WI38 (cell line): Measurements from ENCODE around the gene CBX1.
"Not testable (repeated sequence)": the region's sequence is repeated elsewhere in the genome, so short reads cannot be mapped to it uniquely, and the experiment has no call there.

Experiments used
- H3K4me3 ChIP-seq: 2 replicates; pipeline ENCODE4 v1.5.1; 2011; ENCODE audit warnings: low read depth, mild to moderate bottlenecking, control low read depth, low read length
- TF ChIP-seq, protein P1 (sequence below): IDR thresholded peaks from 2 replicates; pipeline ENCODE4 v1.5.1; 2012; ENCODE audit warnings: low read depth, mild to moderate bottlenecking, control low read depth, low read length

CBX1 gene

DNA sequence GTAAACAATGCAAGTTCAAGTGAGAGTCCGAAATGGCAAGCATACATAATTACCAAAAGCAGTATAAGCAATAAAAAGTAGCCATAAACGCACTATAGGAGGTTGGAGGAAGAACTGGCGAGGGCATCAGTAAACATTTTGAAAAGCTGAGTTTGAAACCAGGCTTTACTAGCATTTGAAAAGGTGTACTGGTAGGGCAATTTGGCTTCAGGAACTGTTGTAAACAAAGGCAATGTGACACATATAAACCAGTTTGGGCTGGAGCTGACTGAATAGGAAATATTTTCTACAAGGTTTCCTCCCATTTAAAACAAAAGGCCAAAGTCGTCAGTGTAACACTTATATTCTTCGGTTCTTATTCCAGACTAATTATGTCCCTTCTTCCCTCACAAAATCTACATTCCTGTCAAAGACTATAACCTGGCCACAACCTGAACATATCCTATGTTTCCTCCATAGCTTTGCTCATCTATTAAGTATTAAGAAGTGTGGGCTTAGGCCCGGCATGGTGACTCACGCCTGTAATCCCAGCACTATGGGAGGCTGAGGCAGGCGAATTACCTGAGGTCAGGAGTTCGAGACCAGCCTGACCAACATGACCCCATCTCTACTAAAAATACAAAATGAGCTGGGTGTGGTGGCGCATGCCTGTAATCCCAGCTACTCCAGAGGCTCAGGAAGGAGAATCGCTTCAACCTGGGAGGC lies 7.8 kb downstream of the CBX1 start:
- TF ChIP-seq, protein P1, sequence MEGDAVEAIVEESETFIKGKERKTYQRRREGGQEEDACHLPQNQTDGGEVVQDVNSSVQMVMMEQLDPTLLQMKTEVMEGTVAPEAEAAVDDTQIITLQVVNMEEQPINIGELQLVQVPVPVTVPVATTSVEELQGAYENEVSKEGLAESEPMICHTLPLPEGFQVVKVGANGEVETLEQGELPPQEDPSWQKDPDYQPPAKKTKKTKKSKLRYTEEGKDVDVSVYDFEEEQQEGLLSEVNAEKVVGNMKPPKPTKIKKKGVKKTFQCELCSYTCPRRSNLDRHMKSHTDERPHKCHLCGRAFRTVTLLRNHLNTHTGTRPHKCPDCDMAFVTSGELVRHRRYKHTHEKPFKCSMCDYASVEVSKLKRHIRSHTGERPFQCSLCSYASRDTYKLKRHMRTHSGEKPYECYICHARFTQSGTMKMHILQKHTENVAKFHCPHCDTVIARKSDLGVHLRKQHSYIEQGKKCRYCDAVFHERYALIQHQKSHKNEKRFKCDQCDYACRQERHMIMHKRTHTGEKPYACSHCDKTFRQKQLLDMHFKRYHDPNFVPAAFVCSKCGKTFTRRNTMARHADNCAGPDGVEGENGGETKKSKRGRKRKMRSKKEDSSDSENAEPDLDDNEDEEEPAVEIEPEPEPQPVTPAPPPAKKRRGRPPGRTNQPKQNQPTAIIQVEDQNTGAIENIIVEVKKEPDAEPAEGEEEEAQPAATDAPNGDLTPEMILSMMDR: no peak
- H3K4me3 ChIP-seq: no peak overlapping the region

GRCh38 chr17:48084932-48085331 lies 16.3 kb downstream of the CBX1 start:
- H3K4me3 ChIP-seq: no peak overlapping the region
- TF ChIP-seq, protein P1: no peak

DNA sequence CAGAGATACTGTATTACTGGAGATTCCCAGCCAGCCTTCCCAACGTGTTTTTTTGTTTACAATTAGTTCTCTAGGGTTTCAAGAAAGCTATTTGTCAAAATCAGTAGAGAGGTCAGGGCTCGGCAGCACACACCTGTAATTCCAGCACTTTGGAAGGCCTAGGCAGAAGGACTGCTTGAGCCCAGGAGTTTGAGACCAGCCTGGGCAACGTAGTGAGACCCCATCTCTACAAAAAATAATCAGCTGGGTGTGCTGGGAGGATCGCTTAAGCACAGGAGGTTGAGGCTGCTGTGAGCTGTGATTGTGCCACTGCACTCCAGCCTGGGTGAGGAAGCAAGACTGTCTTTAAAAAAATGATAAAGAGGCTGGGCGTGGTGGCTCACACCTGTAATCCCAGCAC lies 19.4 kb downstream of the CBX1 start:
- TF ChIP-seq, protein P1: no peak
- H3K4me3 ChIP-seq: no peak overlapping the region

GRCh38 chr17:48077152-48077551 lies 24.1 kb downstream of the CBX1 start:
- H3K4me3 ChIP-seq: not testable (repeated sequence)

- TF ChIP-seq, protein P1: peak; percentile 68
- no peak overlapping the region for H3K4me3 ChIP-seq
Measured at GRCh38 chr17:48074322-48075081, 26.8 kb downstream of the CBX1 start.

GRCh38 chr17:48073566-48074094 lies 27.6 kb downstream of the CBX1 start:
- not testable (repeated sequence) for H3K4me3 ChIP-seq

DNA sequence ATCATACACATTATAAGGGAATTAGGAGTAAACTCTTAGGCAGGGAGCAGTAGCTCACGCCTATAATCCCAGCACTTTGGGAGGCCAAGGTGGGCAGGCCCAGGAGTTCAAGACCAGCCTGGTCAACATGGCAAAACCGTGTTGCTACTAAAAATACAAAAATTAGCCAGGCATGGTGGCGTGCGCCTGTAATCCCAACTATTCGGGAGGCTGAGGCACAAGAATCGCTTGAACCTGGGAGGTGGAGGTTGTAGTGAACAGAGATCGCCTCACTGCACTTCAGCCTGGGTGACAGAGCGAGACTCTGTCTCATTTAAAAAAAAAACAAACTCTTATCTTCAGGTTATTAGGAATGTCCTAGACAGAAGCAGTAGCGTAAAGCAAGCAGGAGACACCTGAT lies 28.5 kb downstream of the CBX1 start:
- not testable (repeated sequence) for H3K4me3 ChIP-seq

- TF ChIP-seq, protein P1: no peak
- H3K4me3 ChIP-seq: no peak overlapping the region
Measured at GRCh38 chr17:48071654-48072053, 29.6 kb downstream of the CBX1 start.
